PC-9 (cell line): Measurements from ENCODE around the gene EFHD1.

Source experiments
- EZH2 ChIP-seq: fragments of 200-600 bp; sonication (generic); IDR thresholded peaks from 2 replicates; pipeline ENCODE4 v1.8.0; 2017; ENCODE audit warnings: antibody characterized with exemption, low read depth
- TF ChIP-seq, protein P1 (sequence below): fragments of 200-600 bp; sonication (generic); conservative IDR thresholded peaks from 2 replicates; pipeline ENCODE4 v1.6.1; 2017; ENCODE audit warnings: mixed run types, antibody characterized with exemption, mild to moderate bottlenecking, moderate library complexity

GRCh38 chr2:232641153-232641848, 7.9 kb downstream of the EFHD1 start:
- TF ChIP-seq, protein P1, sequence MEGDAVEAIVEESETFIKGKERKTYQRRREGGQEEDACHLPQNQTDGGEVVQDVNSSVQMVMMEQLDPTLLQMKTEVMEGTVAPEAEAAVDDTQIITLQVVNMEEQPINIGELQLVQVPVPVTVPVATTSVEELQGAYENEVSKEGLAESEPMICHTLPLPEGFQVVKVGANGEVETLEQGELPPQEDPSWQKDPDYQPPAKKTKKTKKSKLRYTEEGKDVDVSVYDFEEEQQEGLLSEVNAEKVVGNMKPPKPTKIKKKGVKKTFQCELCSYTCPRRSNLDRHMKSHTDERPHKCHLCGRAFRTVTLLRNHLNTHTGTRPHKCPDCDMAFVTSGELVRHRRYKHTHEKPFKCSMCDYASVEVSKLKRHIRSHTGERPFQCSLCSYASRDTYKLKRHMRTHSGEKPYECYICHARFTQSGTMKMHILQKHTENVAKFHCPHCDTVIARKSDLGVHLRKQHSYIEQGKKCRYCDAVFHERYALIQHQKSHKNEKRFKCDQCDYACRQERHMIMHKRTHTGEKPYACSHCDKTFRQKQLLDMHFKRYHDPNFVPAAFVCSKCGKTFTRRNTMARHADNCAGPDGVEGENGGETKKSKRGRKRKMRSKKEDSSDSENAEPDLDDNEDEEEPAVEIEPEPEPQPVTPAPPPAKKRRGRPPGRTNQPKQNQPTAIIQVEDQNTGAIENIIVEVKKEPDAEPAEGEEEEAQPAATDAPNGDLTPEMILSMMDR = no peak
- TF ChIP-seq EZH2 = no peak
